Neural progenitor cell (in vitro differentiated cells): ENCODE results near the gene TICAM1. TPM values are rescaled to one million over a fixed set of nuclear protein-coding genes. Genes with fewer than 3 reads are reported as not detected.
A peak's percentile ranks its signal among the peaks of the same experiment; 100 is the strongest.

Source experiments
- DNase-seq: peaks from one replicate; pipeline ENCODE4 v3.0.0-alpha.2; 2016; ENCODE audit warnings: low spot score
- H2AFZ ChIP-seq: fragments of 200-600 bp; sonication (generic); replicated peaks from 2 replicates; pipeline ENCODE4 v1.6.1; 2016; ENCODE audit warnings: antibody characterized with exemption
- H3F3A ChIP-seq: fragments of 200-600 bp; sonication (generic); 2 replicates; pipeline ENCODE4 v1.6.1; 2016; ENCODE audit warnings: antibody characterized with exemption, low read depth
- H3K27ac ChIP-seq: fragments of 200-600 bp; sonication (generic); 2 replicates; pipeline ENCODE4 v1.5.1; 2016; ENCODE audit warnings: mild to moderate bottlenecking
- H3K27me3 ChIP-seq: fragments of 200-600 bp; sonication (generic); 2 replicates; pipeline ENCODE4 v1.6.1; 2016; ENCODE audit warnings: mild to moderate bottlenecking, moderate library complexity
- H3K36me3 ChIP-seq: fragments of 200-600 bp; sonication (generic); 2 replicates; pipeline ENCODE4 v1.5.1; 2016
- H3K4me1 ChIP-seq: fragments of 200-600 bp; sonication (generic); 2 replicates; pipeline ENCODE4 v1.6.1; 2016; ENCODE audit warnings: mixed run types
- H3K4me2 ChIP-seq: fragments of 200-600 bp; sonication (generic); 2 replicates; pipeline ENCODE4 v1.6.1; 2016
- H3K4me3 ChIP-seq: fragments of 200-600 bp; sonication (generic); 2 replicates; pipeline ENCODE4 v1.5.1; 2016
- H3K79me2 ChIP-seq: fragments of 200-600 bp; sonication (generic); 2 replicates; pipeline ENCODE4 v1.6.1; 2016; ENCODE audit warnings: low read depth
- H3K9ac ChIP-seq: fragments of 200-600 bp; sonication (generic); 2 replicates; pipeline ENCODE4 v1.6.1; 2016
- H3K9me3 ChIP-seq: fragments of 200-600 bp; sonication (generic); 2 replicates; pipeline ENCODE4 v1.5.1; 2016; ENCODE audit warnings: low read depth
- H4K20me1 ChIP-seq: fragments of 200-600 bp; sonication (generic); 2 replicates; pipeline ENCODE4 v1.6.1; 2016; ENCODE audit warnings: low read depth
- H3K27ac Mint-ChIP-seq: 3 replicates; pipeline ENCODE4 v1.8.0; 2021; ENCODE audit warnings: mixed read lengths
- H3K27me3 Mint-ChIP-seq: 2 replicates; pipeline ENCODE4 v1.8.0; 2022; ENCODE audit warnings: low read depth, mild to moderate bottlenecking, inconsistent platforms, moderate library complexity, mixed read lengths; ENCODE audit not compliant: insufficient read depth
- H3K36me3 Mint-ChIP-seq: 3 replicates; pipeline ENCODE4 v1.8.0; 2021; ENCODE audit warnings: mixed read lengths
- H3K4me1 Mint-ChIP-seq: 3 replicates; pipeline ENCODE4 v1.8.0; 2021; ENCODE audit warnings: mixed read lengths
- H3K4me3 Mint-ChIP-seq: 3 replicates; pipeline ENCODE4 v1.8.0; 2021; ENCODE audit warnings: mild to moderate bottlenecking, moderate library complexity, mixed read lengths
- H3K9me3 Mint-ChIP-seq: 3 replicates; pipeline ENCODE4 v1.8.0; 2020; ENCODE audit warnings: mixed read lengths
- CTCF ChIP-seq: fragments of 200-600 bp; sonication (generic); IDR thresholded peaks from 2 replicates; pipeline ENCODE4 v1.5.1; 2017; ENCODE audit warnings: antibody characterized with exemption, mild to moderate bottlenecking
- EZH2 ChIP-seq: fragments of 200-600 bp; sonication (generic); IDR thresholded peaks from 2 replicates; pipeline ENCODE4 v1.6.1; 2017; ENCODE audit warnings: antibody characterized with exemption, mild to moderate bottlenecking, moderate library complexity
- EZH2phosphoT487 ChIP-seq: fragments of 200-600 bp; sonication (generic); IDR thresholded peaks from 2 replicates; pipeline ENCODE4 v1.6.1; 2017; ENCODE audit warnings: antibody characterized with exemption
- total RNA-seq: library from RNA; depleted of rRNA; stranded (reverse); fragments of >200 nt; gene quantifications from 2 replicates; pipeline ENCODE4 v1.2.3, GENCODE V29; 2015; ENCODE audit warnings: low replicate concordance

Gene TICAM1
- total RNA-seq, 1 donor from 2014 or later: not detected

GRCh38 chr19:4830768-4831265 is 695 bp downstream of the TICAM1 start:
- no peak for DNase-seq
- Histone ChIP-seq H4K20me1 (no peaks in the 10 kb centered on the region), H3K36me3 (no peaks in the 10 kb centered on the region), H3K4me3 (peak overlapping the region; percentile 59), H3K27ac (no peak overlapping the region), H3K9ac (no peak overlapping the region), H3K27me3 (peaks cover 28% of the 10 kb centered on the region), H3K9me3 (no peaks in the 10 kb centered on the region), H3K4me1 (no peaks in the 10 kb centered on the region), H3F3A (no peaks in the 10 kb centered on the region), H2AFZ (no peak overlapping the region), H3K4me2 (peak overlapping the region; percentile 83), H3K79me2 (no peaks in the 10 kb centered on the region)
- TF ChIP-seq CTCF (no peak), EZH2 (no peak), EZH2phosphoT487 (no peak)
- Mint-ChIP-seq H3K36me3 (no peaks in the 10 kb centered on the region), H3K9me3 (peaks cover 5% of the 10 kb centered on the region), H3K4me1 (no peaks in the 10 kb centered on the region), H3K4me3 (peak overlapping the region; percentile 38), H3K27ac (no peak overlapping the region), H3K27me3 (peaks cover 22% of the 10 kb centered on the region)

GRCh38 chr19:4830332-4830731 is 1.2 kb downstream of the TICAM1 start:
- no peaks in the 10 kb centered on the region for H3K36me3 ChIP-seq
- H3K4me3 ChIP-seq: no peak overlapping the region
- no peaks in the 10 kb centered on the region for H4K20me1 ChIP-seq
- Mint-ChIP-seq H3K9me3 (peaks cover 5% of the 10 kb centered on the region), H3K27me3 (peaks cover 22% of the 10 kb centered on the region), H3K36me3 (no peaks in the 10 kb centered on the region), H3K27ac (no peak overlapping the region), H3K4me1 (no peaks in the 10 kb centered on the region), H3K4me3 (peak overlapping the region; percentile 38)
- no peaks in the 10 kb centered on the region for H3K9me3 ChIP-seq
- no peak overlapping the region for H2AFZ ChIP-seq
- no peak overlapping the region for H3K9ac ChIP-seq
- H3K27ac ChIP-seq: no peak overlapping the region
- no peaks in the 10 kb centered on the region for H3K4me1 ChIP-seq
- DNase-seq: no peak
- H3K4me2 ChIP-seq: no peak overlapping the region
- peaks cover 28% of the 10 kb centered on the region for H3K27me3 ChIP-seq
- TF ChIP-seq EZH2phosphoT487: no peak
- no peak for TF ChIP-seq EZH2
- no peak for TF ChIP-seq CTCF
- H3K79me2 ChIP-seq: no peaks in the 10 kb centered on the region
- no peaks in the 10 kb centered on the region for H3F3A ChIP-seq

GRCh38 chr19:4829001-4829712 is 2.4 kb downstream of the TICAM1 start:
- no peaks in the 10 kb centered on the region for H3K79me2 ChIP-seq
- H3K27me3 Mint-ChIP-seq: peaks cover 22% of the 10 kb centered on the region

More at GRCh38 chr19:4829001-4829712, 2.4 kb downstream of the TICAM1 start:
- H4K20me1 ChIP-seq: no peaks in the 10 kb centered on the region
- H3K4me3 ChIP-seq: no peak overlapping the region
- DNase-seq: no peak
- no peak overlapping the region for H3K9ac ChIP-seq
- no peak overlapping the region for H2AFZ ChIP-seq
- TF ChIP-seq EZH2phosphoT487 (no peak), CTCF (no peak), EZH2 (no peak)
- H3K4me2 ChIP-seq: no peak overlapping the region
- no peak overlapping the region for H3K27ac ChIP-seq
- H3K27me3 ChIP-seq: peaks cover 28% of the 10 kb centered on the region
- Mint-ChIP-seq H3K27ac (no peak overlapping the region), H3K9me3 (peaks cover 5% of the 10 kb centered on the region), H3K4me3 (peak overlapping the region; percentile 30), H3K4me1 (no peaks in the 10 kb centered on the region), H3K36me3 (no peaks in the 10 kb centered on the region)
- no peaks in the 10 kb centered on the region for H3K4me1 ChIP-seq
- no peaks in the 10 kb centered on the region for H3K36me3 ChIP-seq
- no peaks in the 10 kb centered on the region for H3K9me3 ChIP-seq
- no peaks in the 10 kb centered on the region for H3F3A ChIP-seq
